Panc1 (cell line): Measurements from ENCODE around the gene MAGIX.
A peak's percentile ranks its signal among the peaks of the same experiment; 100 is the strongest.

Experiments
- POLR2AphosphoS5 ChIP-seq: IDR thresholded peaks from 2 replicates; pipeline ENCODE4 v1.6.1; 2012; ENCODE audit warnings: mild to moderate bottlenecking, low read depth, low read length, moderate library complexity
- SIN3A ChIP-seq: IDR thresholded peaks from 2 replicates; pipeline ENCODE4 v1.6.1; 2012; ENCODE audit warnings: low read depth, mild to moderate bottlenecking, low read length, moderate library complexity, borderline replicate concordance; ENCODE audit not compliant: insufficient read depth
- TCF7L2 ChIP-seq: IDR thresholded peaks from 2 replicates; pipeline ENCODE4 v1.6.1; 2011; ENCODE audit warnings: mild to moderate bottlenecking, low read depth, low read length, inconsistent platforms
- TF ChIP-seq, protein P1 (sequence below): fragments of 450-650 bp; IDR thresholded peaks from 2 replicates; pipeline ENCODE4 v1.5.1; 2017; ENCODE audit warnings: mild to moderate bottlenecking
- TF ChIP-seq, protein P2 (sequence below), 2 experiments: IDR thresholded peaks; 2 replicates each; pipeline ENCODE4 v1.6.1; 2011 to 2012; ENCODE audit warnings: low read depth in 2 of 2, control low read depth in 1 of 2, low read length in 1 of 2, mild to moderate bottlenecking in 1 of 2, moderate library complexity in 1 of 2; ENCODE audit not compliant: insufficient read depth in 1 of 2

- TF ChIP-seq, protein P1, sequence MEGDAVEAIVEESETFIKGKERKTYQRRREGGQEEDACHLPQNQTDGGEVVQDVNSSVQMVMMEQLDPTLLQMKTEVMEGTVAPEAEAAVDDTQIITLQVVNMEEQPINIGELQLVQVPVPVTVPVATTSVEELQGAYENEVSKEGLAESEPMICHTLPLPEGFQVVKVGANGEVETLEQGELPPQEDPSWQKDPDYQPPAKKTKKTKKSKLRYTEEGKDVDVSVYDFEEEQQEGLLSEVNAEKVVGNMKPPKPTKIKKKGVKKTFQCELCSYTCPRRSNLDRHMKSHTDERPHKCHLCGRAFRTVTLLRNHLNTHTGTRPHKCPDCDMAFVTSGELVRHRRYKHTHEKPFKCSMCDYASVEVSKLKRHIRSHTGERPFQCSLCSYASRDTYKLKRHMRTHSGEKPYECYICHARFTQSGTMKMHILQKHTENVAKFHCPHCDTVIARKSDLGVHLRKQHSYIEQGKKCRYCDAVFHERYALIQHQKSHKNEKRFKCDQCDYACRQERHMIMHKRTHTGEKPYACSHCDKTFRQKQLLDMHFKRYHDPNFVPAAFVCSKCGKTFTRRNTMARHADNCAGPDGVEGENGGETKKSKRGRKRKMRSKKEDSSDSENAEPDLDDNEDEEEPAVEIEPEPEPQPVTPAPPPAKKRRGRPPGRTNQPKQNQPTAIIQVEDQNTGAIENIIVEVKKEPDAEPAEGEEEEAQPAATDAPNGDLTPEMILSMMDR: peak; percentile 91
- TF ChIP-seq POLR2AphosphoS5: no peak
- no peak for TF ChIP-seq TCF7L2
- TF ChIP-seq, protein P2, sequence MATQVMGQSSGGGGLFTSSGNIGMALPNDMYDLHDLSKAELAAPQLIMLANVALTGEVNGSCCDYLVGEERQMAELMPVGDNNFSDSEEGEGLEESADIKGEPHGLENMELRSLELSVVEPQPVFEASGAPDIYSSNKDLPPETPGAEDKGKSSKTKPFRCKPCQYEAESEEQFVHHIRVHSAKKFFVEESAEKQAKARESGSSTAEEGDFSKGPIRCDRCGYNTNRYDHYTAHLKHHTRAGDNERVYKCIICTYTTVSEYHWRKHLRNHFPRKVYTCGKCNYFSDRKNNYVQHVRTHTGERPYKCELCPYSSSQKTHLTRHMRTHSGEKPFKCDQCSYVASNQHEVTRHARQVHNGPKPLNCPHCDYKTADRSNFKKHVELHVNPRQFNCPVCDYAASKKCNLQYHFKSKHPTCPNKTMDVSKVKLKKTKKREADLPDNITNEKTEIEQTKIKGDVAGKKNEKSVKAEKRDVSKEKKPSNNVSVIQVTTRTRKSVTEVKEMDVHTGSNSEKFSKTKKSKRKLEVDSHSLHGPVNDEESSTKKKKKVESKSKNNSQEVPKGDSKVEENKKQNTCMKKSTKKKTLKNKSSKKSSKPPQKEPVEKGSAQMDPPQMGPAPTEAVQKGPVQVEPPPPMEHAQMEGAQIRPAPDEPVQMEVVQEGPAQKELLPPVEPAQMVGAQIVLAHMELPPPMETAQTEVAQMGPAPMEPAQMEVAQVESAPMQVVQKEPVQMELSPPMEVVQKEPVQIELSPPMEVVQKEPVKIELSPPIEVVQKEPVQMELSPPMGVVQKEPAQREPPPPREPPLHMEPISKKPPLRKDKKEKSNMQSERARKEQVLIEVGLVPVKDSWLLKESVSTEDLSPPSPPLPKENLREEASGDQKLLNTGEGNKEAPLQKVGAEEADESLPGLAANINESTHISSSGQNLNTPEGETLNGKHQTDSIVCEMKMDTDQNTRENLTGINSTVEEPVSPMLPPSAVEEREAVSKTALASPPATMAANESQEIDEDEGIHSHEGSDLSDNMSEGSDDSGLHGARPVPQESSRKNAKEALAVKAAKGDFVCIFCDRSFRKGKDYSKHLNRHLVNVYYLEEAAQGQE (IDR thresholded peaks at IDR 0.05; ENCODE audit: insufficient read depth in 1 of 2, low read depth in 2 of 2, low read length in 1 of 2): 0 out of 4 replicates have a peak, but pooled peaks of 1 of the 2 experiments have one; percentile 34
- TF ChIP-seq SIN3A: no peak
Measured at GRCh38 chrX:49163555-49164419, 1.2 kb downstream of the MAGIX start.
